ENCODE measurements around the gene POLR1F. TPM values are rescaled to one million over a fixed set of nuclear protein-coding genes. Genes with fewer than 3 reads are reported as not detected.

Gene POLR1F
- total and polyA plus RNA-seq, 9 of the 15 experiments (the other 6 are each of a cell fraction or from before 2014, with no cell fraction given) = 17.5 to 95.3 (median 32.7) TPM

DNA sequence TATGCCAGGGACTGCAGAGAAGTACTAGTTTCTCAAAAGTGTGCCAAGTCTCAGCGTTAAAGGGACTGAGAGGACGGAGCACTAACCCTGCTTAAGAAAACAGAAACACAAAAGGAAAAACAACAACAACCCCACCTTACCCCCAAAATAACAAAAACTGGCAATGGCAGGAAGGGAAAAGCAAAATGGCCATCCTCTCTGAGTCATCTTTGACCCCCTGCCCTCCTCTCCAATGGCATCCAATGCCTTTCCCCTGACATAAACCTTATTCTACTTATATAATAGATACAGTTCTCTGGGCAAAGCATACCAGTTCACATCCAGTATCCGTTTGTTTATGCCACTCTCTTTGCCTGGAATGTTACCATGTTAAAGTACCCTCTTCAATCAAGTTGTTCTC, 1.6 kb downstream of the POLR1F start:
- ATAC-seq (no peak), DNase-seq (ENCODE audit: extremely low read depth in 1 of 4, low spot score in 3 of 4) (peak; percentile 12 to 24 (median 18)), FAIRE-seq (peak; percentile 52)
- Histone ChIP-seq H3K9ac (ENCODE audit: insufficient read depth in 1 of 2, low read depth in 2 of 2, low read length in 2 of 2) (peak overlapping the region; percentile 24 to 73; a peak in 3 of 4 replicates), H3K4me3 (peak overlapping the region; percentile 64), H3K27ac (ENCODE audit: extremely low read depth, low read depth, low read length) (no peak overlapping the region), H3K9me1 (ENCODE audit: control insufficient read depth, insufficient read depth, low read length) (no peaks in the 10 kb centered on the region), H2AFZ (ENCODE audit: low read depth, low read length) (no peak overlapping the region), H3K4me2 (ENCODE audit: insufficient read depth, low read length) (peak overlapping the region; percentile 89), H3K79me2 (ENCODE audit: control insufficient read depth, insufficient read depth, low read length) (peaks cover 54% of the 10 kb centered on the region), H4K20me1 (replicated peaks; ENCODE audit: control insufficient read depth, insufficient read depth, low read length) (no peaks in the 10 kb centered on the region), H3K27me3 (ENCODE audit: control insufficient read depth in 2 of 2, insufficient read depth in 2 of 2, low read length in 2 of 2) (no peaks in the 10 kb centered on the region; a peak in 1 of 5 replicates), H3K4me1 (replicated peaks in 1 of 2; ENCODE audit: control insufficient read depth in 2 of 2, insufficient read depth in 2 of 2, low read length in 2 of 2) (peaks cover 0 to 18% of the 10 kb centered on the region in 2 experiments; a peak in 2 of 5 replicates), H3K9me3 (replicated peaks; ENCODE audit: control insufficient read depth, insufficient read depth, low read depth, low read length) (0 out of 2 replicates have a peak, but pooled peaks cover 1% of the 10 kb centered on the region), H3K36me3 (ENCODE audit: control insufficient read depth, insufficient read depth, low read length) (peaks cover 28% of the 10 kb centered on the region; the same call in 1 of the 3 replicates)
- 20% methylated on average over 3 of the region's 3 CpGs for WGBS (ENCODE audit: insufficient coverage, low coverage, missing lambda C conversion rate)
- intact Hi-C loops (cut with micrococcal nuclease) (loop anchor here (5.0 kb wide), 2 partner anchors 605 to 735 kb away; no protein-coding TSS in a partner anchor), in situ Hi-C loops (cut with MboI) (no loop called here)
- ChIA-PET POLR2A (no interaction called here), CTCF (ENCODE audit: low intra/inter-chr PET ratio) (no interaction called here)
- BruUV-seq (replicated peaks) = no TSS peak
- TF ChIP-seq, protein P1, sequence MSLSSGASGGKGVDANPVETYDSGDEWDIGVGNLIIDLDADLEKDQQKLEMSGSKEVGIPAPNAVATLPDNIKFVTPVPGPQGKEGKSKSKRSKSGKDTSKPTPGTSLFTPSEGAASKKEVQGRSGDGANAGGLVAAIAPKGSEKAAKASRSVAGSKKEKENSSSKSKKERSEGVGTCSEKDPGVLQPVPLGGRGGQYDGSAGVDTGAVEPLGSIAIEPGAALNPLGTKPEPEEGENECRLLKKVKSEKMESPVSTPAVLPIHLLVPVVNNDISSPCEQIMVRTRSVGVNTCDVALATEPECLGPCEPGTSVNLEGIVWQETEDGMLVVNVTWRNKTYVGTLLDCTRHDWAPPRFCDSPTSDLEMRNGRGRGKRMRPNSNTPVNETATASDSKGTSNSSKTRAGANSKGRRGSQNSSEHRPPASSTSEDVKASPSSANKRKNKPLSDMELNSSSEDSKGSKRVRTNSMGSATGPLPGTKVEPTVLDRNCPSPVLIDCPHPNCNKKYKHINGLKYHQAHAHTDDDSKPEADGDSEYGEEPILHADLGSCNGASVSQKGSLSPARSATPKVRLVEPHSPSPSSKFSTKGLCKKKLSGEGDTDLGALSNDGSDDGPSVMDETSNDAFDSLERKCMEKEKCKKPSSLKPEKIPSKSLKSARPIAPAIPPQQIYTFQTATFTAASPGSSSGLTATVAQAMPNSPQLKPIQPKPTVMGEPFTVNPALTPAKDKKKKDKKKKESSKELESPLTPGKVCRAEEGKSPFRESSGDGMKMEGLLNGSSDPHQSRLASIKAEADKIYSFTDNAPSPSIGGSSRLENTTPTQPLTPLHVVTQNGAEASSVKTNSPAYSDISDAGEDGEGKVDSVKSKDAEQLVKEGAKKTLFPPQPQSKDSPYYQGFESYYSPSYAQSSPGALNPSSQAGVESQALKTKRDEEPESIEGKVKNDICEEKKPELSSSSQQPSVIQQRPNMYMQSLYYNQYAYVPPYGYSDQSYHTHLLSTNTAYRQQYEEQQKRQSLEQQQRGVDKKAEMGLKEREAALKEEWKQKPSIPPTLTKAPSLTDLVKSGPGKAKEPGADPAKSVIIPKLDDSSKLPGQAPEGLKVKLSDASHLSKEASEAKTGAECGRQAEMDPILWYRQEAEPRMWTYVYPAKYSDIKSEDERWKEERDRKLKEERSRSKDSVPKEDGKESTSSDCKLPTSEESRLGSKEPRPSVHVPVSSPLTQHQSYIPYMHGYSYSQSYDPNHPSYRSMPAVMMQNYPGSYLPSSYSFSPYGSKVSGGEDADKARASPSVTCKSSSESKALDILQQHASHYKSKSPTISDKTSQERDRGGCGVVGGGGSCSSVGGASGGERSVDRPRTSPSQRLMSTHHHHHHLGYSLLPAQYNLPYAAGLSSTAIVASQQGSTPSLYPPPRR (CRISPR knock-in tag; IDR thresholded peaks at IDR 0.05; ENCODE audit: borderline replicate concordance) = no peak
- TF ChIP-seq, protein P2, sequence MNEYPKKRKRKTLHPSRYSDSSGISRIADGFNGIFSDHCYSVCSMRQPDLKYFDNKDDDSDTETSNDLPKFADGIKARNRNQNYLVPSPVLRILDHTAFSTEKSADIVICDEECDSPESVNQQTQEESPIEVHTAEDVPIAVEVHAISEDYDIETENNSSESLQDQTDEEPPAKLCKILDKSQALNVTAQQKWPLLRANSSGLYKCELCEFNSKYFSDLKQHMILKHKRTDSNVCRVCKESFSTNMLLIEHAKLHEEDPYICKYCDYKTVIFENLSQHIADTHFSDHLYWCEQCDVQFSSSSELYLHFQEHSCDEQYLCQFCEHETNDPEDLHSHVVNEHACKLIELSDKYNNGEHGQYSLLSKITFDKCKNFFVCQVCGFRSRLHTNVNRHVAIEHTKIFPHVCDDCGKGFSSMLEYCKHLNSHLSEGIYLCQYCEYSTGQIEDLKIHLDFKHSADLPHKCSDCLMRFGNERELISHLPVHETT (CRISPR knock-in tag; conservative IDR thresholded peaks at IDR 0.05 in 1 of 2, IDR thresholded peaks at IDR 0.05 in 1 of 2) = no peak
- TF ChIP-seq HNRNPH1 (optimal IDR thresholded peaks at IDR 0.05; ENCODE audit: low read depth, low read length) (no peak), DPF2 (IDR thresholded peaks at IDR 0.05) (no peak), YY1 (IDR thresholded peaks at IDR 0.05; ENCODE audit: borderline replicate concordance in 1 of 3, control insufficient read depth in 1 of 3, extremely low read depth in 1 of 3, insufficient read depth in 3 of 3, insufficient read length in 1 of 3, insufficient replicate concordance in 2 of 3, low read depth in 1 of 3, low read length in 2 of 3) (peak in 1 of 3 experiments; percentile 80)
- TF ChIP-seq, protein P3, sequence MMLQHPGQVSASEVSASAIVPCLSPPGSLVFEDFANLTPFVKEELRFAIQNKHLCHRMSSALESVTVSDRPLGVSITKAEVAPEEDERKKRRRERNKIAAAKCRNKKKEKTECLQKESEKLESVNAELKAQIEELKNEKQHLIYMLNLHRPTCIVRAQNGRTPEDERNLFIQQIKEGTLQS (IDR thresholded peaks at IDR 0.05) = peak; percentile 30; the same call in 1 of the 2 replicates
- TF ChIP-seq, protein P3 (CRISPR knock-in tag; conservative IDR thresholded peaks at IDR 0.05) = no peak

Measured in K562 (cell line).